Measurements from ENCODE around the gene RYR3. TPM values are rescaled to one million over a fixed set of nuclear protein-coding genes. Genes with fewer than 3 reads are reported as not detected.

Gene RYR3
- total and polyA plus RNA-seq, 7 experiments from 2014 or later = 0.10 to 5.3 (median 1.2) TPM; not detected in 3

DNA sequence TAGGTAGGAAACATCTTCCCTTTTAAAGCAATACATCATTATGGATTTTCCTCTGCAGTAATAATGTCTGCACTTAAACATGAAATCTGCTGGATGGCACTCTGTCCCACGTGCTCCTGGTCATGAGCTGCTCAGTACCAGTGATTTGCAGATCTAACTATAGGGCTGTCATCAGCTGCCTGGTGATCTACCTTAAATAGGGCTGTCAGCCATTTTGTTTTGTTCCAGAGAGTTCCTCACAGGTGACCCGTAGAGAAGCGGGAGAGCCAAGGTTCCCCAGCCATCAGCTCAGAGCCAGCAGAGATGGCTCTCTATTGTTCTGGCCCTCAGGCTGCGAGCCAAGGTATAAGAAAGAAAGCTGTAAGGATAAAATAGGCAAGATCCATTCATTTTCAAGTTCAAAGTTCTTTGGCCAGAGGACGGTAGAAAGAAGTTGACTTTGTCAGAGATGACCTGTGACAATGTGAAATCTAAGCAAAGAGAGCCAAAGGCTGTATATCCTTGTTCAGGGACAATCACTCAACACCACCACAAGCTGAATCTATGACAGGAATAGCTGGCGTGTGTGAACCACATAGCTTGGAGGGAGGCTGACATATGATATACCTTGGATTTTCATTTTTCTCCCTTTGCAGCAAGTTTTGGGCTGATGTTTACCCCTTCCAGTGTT is 156.5 kb downstream of the RYR3 start:
- intact Hi-C loops (cut with micrococcal nuclease) = no loop called here
- Mint-ChIP-seq H3K27ac (no peak overlapping the region), H3K4me1 (no peaks in the 10 kb centered on the region), H3K27me3 (peaks cover 0 to 19% (median 4%) of the 10 kb centered on the region in 5 donors), H3K9me3 (peaks cover 0 to 1% (median 0%) of the 10 kb centered on the region in 11 donors), H3K4me3 (no peak overlapping the region), H3K36me3 (no peaks in the 10 kb centered on the region)
- DNase-seq (no peak), ATAC-seq (no peak)
- CTCF ChIA-PET = no interaction called here
- Histone ChIP-seq H3K9me3 (ENCODE audit: control insufficient read depth in 2 of 3, low read length in 3 of 3) (no peaks in the 10 kb centered on the region), H3K27me3 (ENCODE audit: control insufficient read depth in 2 of 2, insufficient read depth in 2 of 2, low read length in 2 of 2) (no peaks in the 10 kb centered on the region), H3K36me3 (ENCODE audit: control insufficient read depth in 2 of 3, insufficient read depth in 3 of 3, low read length in 3 of 3) (no peaks in the 10 kb centered on the region), H3K4me3 (ENCODE audit: low read length) (no peak overlapping the region), H3K27ac (ENCODE audit: low read depth, low read length) (no peak overlapping the region), H3K4me1 (ENCODE audit: control insufficient read depth in 2 of 2, insufficient read depth in 2 of 2, low read length in 2 of 2) (no peaks in the 10 kb centered on the region)
- POLR2A ChIA-PET = no interaction called here

DNA sequence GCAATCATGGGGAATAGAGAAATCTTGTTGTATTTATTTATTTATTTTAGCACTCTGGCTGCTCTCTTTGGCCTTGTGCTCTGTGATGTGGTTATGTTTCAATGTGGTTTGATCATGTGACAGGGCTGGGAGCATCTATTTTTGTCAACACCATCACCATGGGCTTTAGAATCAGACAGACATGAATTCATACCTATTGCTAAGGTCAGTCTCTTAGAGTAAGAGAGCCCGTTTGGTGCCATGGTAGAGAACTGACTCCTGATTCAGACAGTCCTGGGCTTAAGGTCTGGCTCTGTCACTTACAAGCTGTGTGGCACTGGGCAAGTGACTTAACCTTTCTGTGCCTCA is 157.0 kb downstream of the RYR3 start:
- Mint-ChIP-seq H3K4me1 (no peaks in the 10 kb centered on the region), H3K27ac (no peak overlapping the region), H3K36me3 (no peaks in the 10 kb centered on the region), H3K27me3 (peaks cover 0 to 21% (median 6%) of the 10 kb centered on the region in 5 donors), H3K9me3 (peaks cover 0 to 1% (median 0%) of the 10 kb centered on the region in 11 donors), H3K4me3 (no peak overlapping the region)
- H3K9me3 ChIP-seq (ENCODE audit: control insufficient read depth in 2 of 3, low read length in 3 of 3) = no peaks in the 10 kb centered on the region
- no peak for DNase-seq
- no peak overlapping the region for H3K27ac ChIP-seq (ENCODE audit: low read depth, low read length)
- no peaks in the 10 kb centered on the region for H3K27me3 ChIP-seq (ENCODE audit: control insufficient read depth in 2 of 2, insufficient read depth in 2 of 2, low read length in 2 of 2)
- H3K4me1 ChIP-seq (ENCODE audit: control insufficient read depth in 2 of 2, insufficient read depth in 2 of 2, low read length in 2 of 2) = no peaks in the 10 kb centered on the region
- intact Hi-C loops (cut with micrococcal nuclease) = no loop called here
- no peak for ATAC-seq
- no peaks in the 10 kb centered on the region for H3K36me3 ChIP-seq (ENCODE audit: control insufficient read depth in 2 of 3, insufficient read depth in 3 of 3, low read length in 3 of 3)
- CTCF ChIA-PET = no interaction called here
- POLR2A ChIA-PET = no interaction called here
- no peak overlapping the region for H3K4me3 ChIP-seq (ENCODE audit: low read length)

DNA sequence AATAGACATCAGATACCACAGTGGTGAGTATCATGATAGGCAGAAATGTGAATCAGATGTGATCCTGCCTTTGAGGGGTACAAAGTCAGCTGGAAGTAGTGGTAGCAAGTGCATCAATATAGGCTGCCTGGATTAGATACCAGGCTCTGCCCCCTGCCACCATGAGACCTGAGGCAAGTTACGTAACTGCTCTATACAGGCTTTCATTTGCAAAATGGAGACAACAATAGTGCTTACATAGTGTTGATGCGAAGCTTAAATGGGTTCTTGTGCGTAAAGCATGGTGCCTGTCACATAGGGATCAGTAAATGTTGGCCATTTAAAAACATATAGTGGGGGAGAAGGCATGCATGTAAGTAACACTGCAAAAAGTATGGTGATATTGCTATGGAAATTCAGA is 158.0 kb downstream of the RYR3 start:
- ChIA-PET CTCF (no interaction called here), POLR2A (no interaction called here)
- Mint-ChIP-seq H3K36me3 (no peaks in the 10 kb centered on the region), H3K4me1 (no peaks in the 10 kb centered on the region), H3K4me3 (no peak overlapping the region), H3K27ac (no peak overlapping the region), H3K9me3 (no peaks in the 10 kb centered on the region), H3K27me3 (peaks cover 0 to 25% (median 7%) of the 10 kb centered on the region in 5 donors)
- Histone ChIP-seq H3K4me1 (ENCODE audit: control insufficient read depth in 2 of 2, insufficient read depth in 2 of 2, low read length in 2 of 2) (no peaks in the 10 kb centered on the region), H3K9me3 (ENCODE audit: control insufficient read depth in 2 of 3, low read length in 3 of 3) (no peaks in the 10 kb centered on the region), H3K27ac (ENCODE audit: low read depth, low read length) (no peak overlapping the region), H3K4me3 (ENCODE audit: low read length) (no peak overlapping the region), H3K36me3 (ENCODE audit: control insufficient read depth in 2 of 3, insufficient read depth in 3 of 3, low read length in 3 of 3) (no peaks in the 10 kb centered on the region), H3K27me3 (ENCODE audit: control insufficient read depth in 2 of 2, insufficient read depth in 2 of 2, low read length in 2 of 2) (no peaks in the 10 kb centered on the region)
- intact Hi-C loops (cut with micrococcal nuclease) = no loop called here
- ATAC-seq (no peak), DNase-seq (no peak)

DNA sequence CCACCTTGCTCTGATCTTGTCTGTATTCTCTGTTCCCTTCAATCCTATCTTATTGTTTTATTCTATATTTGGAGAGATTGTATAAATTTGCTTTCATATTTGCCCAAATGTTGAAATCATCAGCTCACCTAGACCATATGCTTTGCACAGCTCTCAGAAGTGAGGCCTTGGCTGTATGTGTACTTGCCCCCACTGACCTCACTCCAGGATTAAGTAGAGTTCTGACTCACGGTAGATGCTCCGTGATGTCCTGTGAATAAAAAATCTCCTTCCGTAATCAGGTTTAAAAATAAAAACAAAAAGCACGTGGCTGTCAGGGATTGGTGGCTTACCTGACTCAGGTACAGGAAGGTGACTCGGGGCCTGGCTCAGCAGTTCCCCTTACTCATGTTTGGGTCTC is 162.2 kb downstream of the RYR3 start:
- Histone ChIP-seq H3K4me3 (ENCODE audit: low read length) (no peak overlapping the region), H3K9me3 (ENCODE audit: control insufficient read depth in 2 of 3, low read length in 3 of 3) (no peaks in the 10 kb centered on the region), H3K36me3 (ENCODE audit: control insufficient read depth in 2 of 3, insufficient read depth in 3 of 3, low read length in 3 of 3) (no peaks in the 10 kb centered on the region), H3K27ac (ENCODE audit: low read depth, low read length) (no peak overlapping the region), H3K4me1 (ENCODE audit: control insufficient read depth in 2 of 2, insufficient read depth in 2 of 2, low read length in 2 of 2) (no peaks in the 10 kb centered on the region), H3K27me3 (ENCODE audit: control insufficient read depth in 2 of 2, insufficient read depth in 2 of 2, low read length in 2 of 2) (no peaks in the 10 kb centered on the region)
- no peak overlapping the region for H3K27ac Mint-ChIP-seq
- POLR2A ChIA-PET = no interaction called here
- no peaks in the 10 kb centered on the region for H3K4me1 Mint-ChIP-seq
- ATAC-seq (no peak), DNase-seq (no peak)
- CTCF ChIA-PET = no interaction called here
- no peaks in the 10 kb centered on the region for H3K36me3 Mint-ChIP-seq
- intact Hi-C loops (cut with micrococcal nuclease) = no loop called here
- H3K27me3 Mint-ChIP-seq = peaks cover 0 to 22% (median 10%) of the 10 kb centered on the region in 5 donors
- no peak overlapping the region for H3K4me3 Mint-ChIP-seq
- peaks cover 0 to 4% (median 0%) of the 10 kb centered on the region in 11 donors for H3K9me3 Mint-ChIP-seq

DNA sequence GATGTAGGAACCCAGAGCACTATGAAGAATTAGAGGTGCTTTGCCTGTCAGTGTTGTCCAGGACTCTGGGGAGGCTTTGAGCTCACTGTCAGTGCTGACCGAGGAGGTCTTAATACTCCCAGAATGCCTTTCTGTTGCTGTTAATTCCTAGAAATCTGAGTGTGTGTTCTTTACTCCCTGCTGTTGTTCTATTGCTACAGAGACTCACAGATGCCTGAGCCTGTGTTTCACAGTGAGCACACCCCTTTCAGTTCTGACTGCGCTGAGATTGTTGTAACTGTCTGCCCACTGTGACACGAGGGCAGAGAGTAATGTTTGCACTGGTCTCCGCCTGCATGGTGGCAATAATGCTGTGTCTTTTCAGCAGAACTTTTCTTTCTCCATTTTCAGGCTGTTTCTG is 162.9 kb downstream of the RYR3 start:
- Histone ChIP-seq H3K4me3 (ENCODE audit: low read length) (no peak overlapping the region), H3K36me3 (ENCODE audit: control insufficient read depth in 2 of 3, insufficient read depth in 3 of 3, low read length in 3 of 3) (no peaks in the 10 kb centered on the region), H3K9me3 (ENCODE audit: control insufficient read depth in 2 of 3, low read length in 3 of 3) (no peaks in the 10 kb centered on the region), H3K4me1 (ENCODE audit: control insufficient read depth in 2 of 2, insufficient read depth in 2 of 2, low read length in 2 of 2) (no peaks in the 10 kb centered on the region), H3K27me3 (ENCODE audit: control insufficient read depth in 2 of 2, insufficient read depth in 2 of 2, low read length in 2 of 2) (no peaks in the 10 kb centered on the region), H3K27ac (ENCODE audit: low read depth, low read length) (no peak overlapping the region)
- no peak for DNase-seq
- POLR2A ChIA-PET = no interaction called here
- no peak overlapping the region for H3K4me3 Mint-ChIP-seq
- no peaks in the 10 kb centered on the region for H3K4me1 Mint-ChIP-seq
- peaks cover 0 to 22% (median 10%) of the 10 kb centered on the region in 5 donors for H3K27me3 Mint-ChIP-seq
- intact Hi-C loops (cut with micrococcal nuclease) = no loop called here
- no peak overlapping the region for H3K27ac Mint-ChIP-seq
- peaks cover 0 to 4% (median 0%) of the 10 kb centered on the region in 11 donors for H3K9me3 Mint-ChIP-seq
- CTCF ChIA-PET = no interaction called here
- ATAC-seq = no peak
- H3K36me3 Mint-ChIP-seq = no peaks in the 10 kb centered on the region

DNA sequence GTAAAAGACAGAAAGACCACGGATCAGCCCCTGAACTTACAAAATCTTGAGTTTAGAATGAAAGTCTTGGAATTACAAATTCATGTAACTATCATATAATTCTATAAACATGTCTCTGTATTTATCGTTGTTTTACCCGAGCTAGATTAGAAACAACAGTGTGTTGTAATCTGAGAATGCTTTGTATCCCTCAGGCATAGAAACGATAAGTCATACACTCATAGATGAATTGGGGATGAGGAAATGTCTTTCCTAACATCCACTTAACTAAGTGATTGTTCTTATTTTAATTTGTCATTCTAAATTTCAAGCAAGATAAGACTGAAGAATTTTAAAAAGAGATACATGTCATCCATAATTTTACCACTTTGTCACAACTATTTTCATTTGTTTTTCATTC is 165.3 kb downstream of the RYR3 start:
- H3K27me3 ChIP-seq (ENCODE audit: control insufficient read depth in 2 of 2, insufficient read depth in 2 of 2, low read length in 2 of 2) = no peaks in the 10 kb centered on the region
- ChIA-PET CTCF (no interaction called here), POLR2A (no interaction called here)
- Mint-ChIP-seq H3K4me1 (no peaks in the 10 kb centered on the region), H3K27ac (no peak overlapping the region), H3K27me3 (peaks cover 0 to 22% (median 10%) of the 10 kb centered on the region in 5 donors), H3K4me3 (no peak overlapping the region), H3K36me3 (no peaks in the 10 kb centered on the region), H3K9me3 (peaks cover 0 to 11% (median 3%) of the 10 kb centered on the region in 11 donors)
- no peaks in the 10 kb centered on the region for H3K4me1 ChIP-seq (ENCODE audit: control insufficient read depth in 2 of 2, insufficient read depth in 2 of 2, low read length in 2 of 2)
- intact Hi-C loops (cut with micrococcal nuclease) = no loop called here
- ATAC-seq (no peak), DNase-seq (no peak)
- H3K36me3 ChIP-seq (ENCODE audit: control insufficient read depth in 2 of 3, insufficient read depth in 3 of 3, low read length in 3 of 3) = no peaks in the 10 kb centered on the region
- no peaks in the 10 kb centered on the region for H3K9me3 ChIP-seq (ENCODE audit: control insufficient read depth in 2 of 3, low read length in 3 of 3)
- H3K4me3 ChIP-seq (ENCODE audit: low read length) = no peak overlapping the region
- H3K27ac ChIP-seq (ENCODE audit: low read depth, low read length) = no peak overlapping the region

DNA sequence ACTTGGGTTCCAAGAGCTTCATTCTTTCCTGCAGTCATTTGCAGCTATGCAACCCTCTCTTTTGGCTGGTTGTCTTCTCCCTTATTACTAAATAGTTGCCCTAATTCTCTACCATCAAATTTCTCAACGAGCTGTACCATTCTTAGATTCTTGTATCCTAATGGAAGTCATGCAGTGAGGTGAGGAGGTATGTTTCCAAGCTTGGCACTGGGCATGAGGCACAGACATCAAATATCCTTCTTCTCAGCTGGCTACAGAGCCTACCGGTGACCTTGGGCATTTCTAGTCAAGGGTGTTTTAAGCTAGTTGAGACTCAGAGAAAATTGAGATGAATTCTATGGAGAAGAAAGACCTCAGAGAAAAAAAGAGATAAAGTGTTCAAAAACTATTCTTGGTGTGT is 166.1 kb downstream of the RYR3 start:
- ATAC-seq (no peak), DNase-seq (no peak)
- no peak overlapping the region for H3K27ac Mint-ChIP-seq
- no peaks in the 10 kb centered on the region for H3K36me3 Mint-ChIP-seq
- H3K4me1 Mint-ChIP-seq = no peaks in the 10 kb centered on the region
- Histone ChIP-seq H3K36me3 (ENCODE audit: control insufficient read depth in 2 of 3, insufficient read depth in 3 of 3, low read length in 3 of 3) (no peaks in the 10 kb centered on the region), H3K4me1 (ENCODE audit: control insufficient read depth in 2 of 2, insufficient read depth in 2 of 2, low read length in 2 of 2) (no peaks in the 10 kb centered on the region), H3K9me3 (ENCODE audit: control insufficient read depth in 2 of 3, low read length in 3 of 3) (no peaks in the 10 kb centered on the region), H3K4me3 (ENCODE audit: low read length) (no peak overlapping the region), H3K27me3 (ENCODE audit: control insufficient read depth in 2 of 2, insufficient read depth in 2 of 2, low read length in 2 of 2) (no peaks in the 10 kb centered on the region), H3K27ac (ENCODE audit: low read depth, low read length) (no peak overlapping the region)
- ChIA-PET POLR2A (no interaction called here), CTCF (no interaction called here)
- H3K4me3 Mint-ChIP-seq = no peak overlapping the region
- H3K9me3 Mint-ChIP-seq = peaks cover 0 to 12% (median 3%) of the 10 kb centered on the region in 11 donors
- intact Hi-C loops (cut with micrococcal nuclease) = no loop called here
- H3K27me3 Mint-ChIP-seq = peaks cover 0 to 22% (median 10%) of the 10 kb centered on the region in 5 donors
